GM12891 (cell line): Measurements from ENCODE around the gene KREMEN1.
"Not testable (repeated sequence)": the region's sequence is repeated elsewhere in the genome, so short reads cannot be mapped to it uniquely, and the experiment has no call there.

ENCODE experiments used
- DNase-seq: peaks from one replicate; pipeline ENCODE4 v3.0.0; 2011; ENCODE audit warnings: low spot score; ENCODE audit not compliant: insufficient read length
- FAIRE-seq: peaks from 2 replicates; lab custom pipeline; 2011; peaks lifted over from hg19 to GRCh38; lab: Jason Lieb, UNC
- PAX5 ChIP-seq: IDR thresholded peaks from 2 replicates; pipeline ENCODE4 v1.6.1; 2011; ENCODE audit warnings: low read length, moderate library complexity, mild to moderate bottlenecking; ENCODE audit not compliant: insufficient read depth, severe bottlenecking
- POLR2A ChIP-seq: IDR thresholded peaks from 2 replicates; pipeline ENCODE4 v1.6.1; 2011; ENCODE audit warnings: low read depth, low read length, control low read depth
- POLR2AphosphoS5 ChIP-seq: IDR thresholded peaks from 2 replicates; pipeline ENCODE4 v1.6.1; 2011; ENCODE audit warnings: low read depth, low read length, control low read depth
- POU2F2 ChIP-seq: IDR thresholded peaks from 2 replicates; pipeline ENCODE4 v1.6.1; 2011; ENCODE audit warnings: low read depth, mild to moderate bottlenecking, control low read depth, low read length, moderate library complexity
- SPI1 ChIP-seq: IDR thresholded peaks from 2 replicates; pipeline ENCODE4 v1.6.1; 2011; ENCODE audit warnings: low read depth, low read length, control low read depth
- TAF1 ChIP-seq: IDR thresholded peaks from 2 replicates; pipeline ENCODE4 v1.6.1; 2011; ENCODE audit warnings: low read depth, low read length, control low read depth

The KREMEN1 gene

GRCh38 chr22:29117799-29118477, 45.1 kb downstream of the KREMEN1 start:
- DNase-seq (no peak), FAIRE-seq (no peak)
- TF ChIP-seq PAX5, result no peak
- no peak for TF ChIP-seq POLR2AphosphoS5
- no peak for TF ChIP-seq TAF1
- TF ChIP-seq SPI1, result no peak
- no peak for TF ChIP-seq POU2F2
- TF ChIP-seq POLR2A, result no peak

GRCh38 chr22:29120098-29120912, 47.5 kb downstream of the KREMEN1 start:
- DNase-seq, result not testable (repeated sequence)
- FAIRE-seq, result peak; percentile 64

GRCh38 chr22:29121124-29121523, 48.3 kb downstream of the KREMEN1 start:
- no peak for TF ChIP-seq PAX5
- no peak for TF ChIP-seq TAF1
- no peak for TF ChIP-seq POLR2A
- TF ChIP-seq POU2F2, result no peak
- no peak for TF ChIP-seq POLR2AphosphoS5
- TF ChIP-seq SPI1, result no peak
- DNase-seq, result no peak
- no peak for FAIRE-seq

GRCh38 chr22:29122041-29122440, 49.2 kb downstream of the KREMEN1 start:
- FAIRE-seq (no peak), DNase-seq (no peak)
- TF ChIP-seq SPI1 (no peak), POU2F2 (no peak), POLR2A (no peak), PAX5 (no peak), TAF1 (no peak), POLR2AphosphoS5 (no peak)

GRCh38 chr22:29124777-29125442, 52.1 kb downstream of the KREMEN1 start:
- FAIRE-seq, result no peak
- no peak for DNase-seq
- no peak for TF ChIP-seq TAF1

- DNase-seq, result no peak
- no peak for FAIRE-seq
- TF ChIP-seq POLR2AphosphoS5, result no peak
- no peak for TF ChIP-seq POU2F2
- no peak for TF ChIP-seq SPI1
- no peak for TF ChIP-seq POLR2A
- TF ChIP-seq PAX5, result no peak
- no peak for TF ChIP-seq TAF1
Measured at GRCh38 chr22:29125443-29125778, 52.6 kb downstream of the KREMEN1 start.

DNA sequence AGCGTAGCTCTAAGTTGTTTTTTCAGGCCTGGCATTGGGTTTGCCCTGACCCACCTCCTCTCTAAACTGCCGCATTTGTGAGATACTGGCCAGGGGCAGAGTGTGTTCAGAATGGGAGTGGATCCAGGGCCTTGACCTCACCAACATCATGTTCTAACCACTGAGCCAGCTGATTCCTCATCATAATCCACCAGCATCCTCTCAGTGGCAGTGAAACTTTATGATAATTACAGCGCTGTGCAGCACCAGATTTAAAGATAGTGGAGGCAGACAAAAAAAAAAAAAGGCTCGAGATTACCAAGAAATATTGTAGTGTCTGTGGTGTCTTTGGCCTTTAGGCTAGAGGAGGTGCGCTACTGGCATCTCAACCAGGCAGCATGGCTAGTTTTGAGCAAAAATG, 53.0 kb downstream of the KREMEN1 start:
- DNase-seq (no peak), FAIRE-seq (no peak)
- TF ChIP-seq POLR2A, result no peak
- no peak for TF ChIP-seq POU2F2
- TF ChIP-seq SPI1, result no peak
- TF ChIP-seq PAX5, result no peak
- no peak for TF ChIP-seq POLR2AphosphoS5
- no peak for TF ChIP-seq TAF1

DNA sequence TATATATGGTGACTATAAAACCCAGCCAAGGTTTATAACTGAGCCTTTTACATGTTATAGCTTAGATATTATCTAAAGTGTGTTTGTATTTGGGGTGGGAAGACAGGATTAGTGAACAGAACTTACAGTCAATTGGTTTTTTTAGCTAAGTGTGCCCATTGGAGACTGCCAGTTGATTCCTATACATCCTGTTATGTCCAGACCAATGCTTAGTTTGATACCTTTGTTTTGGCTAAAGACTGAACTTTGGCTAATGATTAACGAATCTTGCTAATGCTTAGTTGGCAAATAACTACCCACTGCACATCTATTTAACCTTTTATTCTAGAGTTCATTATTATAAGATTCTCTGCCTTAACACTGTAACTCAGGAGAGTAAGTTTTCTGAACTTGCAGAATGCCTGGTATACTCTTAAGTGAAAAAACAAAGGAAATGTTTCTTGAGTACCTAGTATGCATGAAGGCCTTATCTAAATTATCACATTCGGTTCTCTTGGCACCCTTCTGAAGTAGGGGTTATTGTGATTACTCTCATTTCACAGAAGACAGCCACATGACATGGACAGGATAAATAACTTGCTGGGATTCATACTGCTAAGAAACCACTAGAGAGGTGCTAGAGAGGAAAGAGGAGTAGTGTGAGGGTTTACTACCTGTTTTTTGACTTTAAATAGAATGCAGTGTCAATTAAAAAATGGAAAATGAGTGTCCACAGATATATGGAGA, 54.0 kb downstream of the KREMEN1 start:
- FAIRE-seq, result no peak
- no peak for TF ChIP-seq PAX5
- TF ChIP-seq POLR2A, result no peak
- TF ChIP-seq SPI1, result no peak
- TF ChIP-seq TAF1, result no peak
- no peak for TF ChIP-seq POLR2AphosphoS5
- TF ChIP-seq POU2F2, result no peak
- no peak for DNase-seq
